Ecto neural progenitor cell (in vitro differentiated cells): ENCODE results near the gene P3R3URF.
"Not testable (repeated sequence)": the region's sequence is repeated elsewhere in the genome, so short reads cannot be mapped to it uniquely, and the experiment has no call there.

Source experiments
- DNase-seq: peaks from one replicate; pipeline ENCODE4 v3.0.0-alpha.2; 2018; ENCODE audit warnings: low spot score

The P3R3URF gene

GRCh38 chr1:46176211-46176865, at the start of gene P3R3URF:
Gene P3R3URF, minus strand, starts transcription at chr1:46176488. Its CDS starts 17 bp downstream, at chr1:46176471.
- no peak for DNase-seq

GRCh38 chr1:46224966-46225365, 48.7 kb upstream of the P3R3URF start:
- DNase-seq, result no peak

- DNase-seq, result peak; percentile 79
Measured at GRCh38 chr1:46223472-46223943, 47.2 kb upstream of the P3R3URF start.

- not testable (repeated sequence) for DNase-seq
Measured at GRCh38 chr1:46223055-46223454, 46.8 kb upstream of the P3R3URF start.

GRCh38 chr1:46221749-46222148, 45.5 kb upstream of the P3R3URF start:
- peak; percentile 75 for DNase-seq

GRCh38 chr1:46220808-46221207, 44.5 kb upstream of the P3R3URF start:
- no peak for DNase-seq

- DNase-seq, result no peak
Measured at GRCh38 chr1:46219551-46220520, 43.5 kb upstream of the P3R3URF start.

GRCh38 chr1:46218443-46218842, 42.2 kb upstream of the P3R3URF start:
- no peak for DNase-seq

- DNase-seq, result no peak
Measured at GRCh38 chr1:46215504-46215903, 39.2 kb upstream of the P3R3URF start.

- no peak for DNase-seq
Measured at GRCh38 chr1:46211051-46211450, 34.8 kb upstream of the P3R3URF start.

GRCh38 chr1:46210561-46210960, 34.3 kb upstream of the P3R3URF start:
- DNase-seq, result no peak

- no peak for DNase-seq
Measured at GRCh38 chr1:46206399-46206798, 30.1 kb upstream of the P3R3URF start.

- DNase-seq, result no peak
Measured at GRCh38 chr1:46205791-46206190, 29.5 kb upstream of the P3R3URF start.

- no peak for DNase-seq
Measured at GRCh38 chr1:46205141-46205540, 28.9 kb upstream of the P3R3URF start.

- DNase-seq, result no peak
Measured at GRCh38 chr1:46204406-46204742, 28.1 kb upstream of the P3R3URF start.

- DNase-seq, result no peak
Measured at GRCh38 chr1:46203738-46204405, 27.6 kb upstream of the P3R3URF start.

- no peak for DNase-seq
Measured at GRCh38 chr1:46199233-46199749, 23.0 kb upstream of the P3R3URF start.

GRCh38 chr1:46197964-46198811, 21.9 kb upstream of the P3R3URF start, which contains the start of gene POMGNT1:
Gene POMGNT1, minus strand, starts transcription at chr1:46198434. Its CDS starts 613 bp downstream, at chr1:46197821.
- DNase-seq, result peak; percentile 84

- no peak for DNase-seq
Measured at GRCh38 chr1:46197560-46197963, 21.3 kb upstream of the P3R3URF start.

- DNase-seq, result no peak
Measured at GRCh38 chr1:46196609-46197008, 20.3 kb upstream of the P3R3URF start.

GRCh38 chr1:46194641-46195193, 18.4 kb upstream of the P3R3URF start:
- no peak for DNase-seq
